Fibroblast of skin of left quadriceps (primary cell): ENCODE data around the gene PPP1R12C.
"Not testable (repeated sequence)": the region's sequence is repeated elsewhere in the genome, so short reads cannot be mapped to it uniquely, and the experiment has no call there.

Experiments used
- DNase-seq, 2 experiments: peaks; one replicate each; pipeline ENCODE4 v3.0.0-alpha.2; 2013; ENCODE audit warnings: low read depth in 2 of 2

The PPP1R12C gene

DNA sequence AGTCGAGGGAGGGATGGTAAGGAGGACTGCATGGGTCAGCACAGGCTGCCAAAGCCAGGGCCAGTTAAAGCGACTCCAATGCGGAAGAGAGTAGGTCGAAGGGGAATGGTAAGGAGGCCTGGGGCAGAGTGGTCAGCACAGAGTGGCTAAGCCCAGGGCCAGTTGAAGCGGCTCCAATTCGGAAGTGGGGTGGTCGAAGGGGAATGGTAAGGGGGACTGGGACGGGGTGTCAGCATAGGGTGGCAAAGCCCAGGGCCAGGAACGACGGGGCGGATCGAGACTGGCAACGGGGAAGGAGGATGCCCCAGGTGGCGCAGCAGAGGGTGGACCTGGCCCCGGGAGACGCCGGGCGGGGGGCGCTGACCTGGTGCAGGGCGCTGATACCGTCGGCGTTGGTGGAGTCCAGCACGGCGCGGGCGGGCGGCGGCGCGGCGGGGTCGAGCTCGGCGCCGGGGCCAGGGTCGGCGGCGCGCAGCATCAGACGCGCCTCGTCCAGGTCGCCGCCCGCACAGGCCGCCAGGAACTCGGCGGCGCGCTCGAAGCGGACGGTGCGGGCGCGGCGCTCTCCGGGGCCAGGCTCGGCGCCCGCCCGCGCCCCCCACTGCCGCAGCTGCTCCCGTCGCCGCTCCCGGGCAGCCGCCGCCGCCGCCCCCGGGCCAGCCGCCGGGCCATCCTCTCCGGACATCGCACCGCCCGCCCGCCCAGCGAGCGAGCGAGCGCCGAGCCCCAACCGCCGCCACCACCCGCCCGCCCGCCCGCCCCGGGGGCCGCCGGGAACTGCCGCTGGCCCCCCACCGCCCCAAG is at the start of gene PPP1R12C:
PPP1R12C (minus strand) TSS at position 779 of the 804 bp plus-strand sequence; CDS start at position 685, 94 bp downstream.
- DNase-seq = no peak

DNA sequence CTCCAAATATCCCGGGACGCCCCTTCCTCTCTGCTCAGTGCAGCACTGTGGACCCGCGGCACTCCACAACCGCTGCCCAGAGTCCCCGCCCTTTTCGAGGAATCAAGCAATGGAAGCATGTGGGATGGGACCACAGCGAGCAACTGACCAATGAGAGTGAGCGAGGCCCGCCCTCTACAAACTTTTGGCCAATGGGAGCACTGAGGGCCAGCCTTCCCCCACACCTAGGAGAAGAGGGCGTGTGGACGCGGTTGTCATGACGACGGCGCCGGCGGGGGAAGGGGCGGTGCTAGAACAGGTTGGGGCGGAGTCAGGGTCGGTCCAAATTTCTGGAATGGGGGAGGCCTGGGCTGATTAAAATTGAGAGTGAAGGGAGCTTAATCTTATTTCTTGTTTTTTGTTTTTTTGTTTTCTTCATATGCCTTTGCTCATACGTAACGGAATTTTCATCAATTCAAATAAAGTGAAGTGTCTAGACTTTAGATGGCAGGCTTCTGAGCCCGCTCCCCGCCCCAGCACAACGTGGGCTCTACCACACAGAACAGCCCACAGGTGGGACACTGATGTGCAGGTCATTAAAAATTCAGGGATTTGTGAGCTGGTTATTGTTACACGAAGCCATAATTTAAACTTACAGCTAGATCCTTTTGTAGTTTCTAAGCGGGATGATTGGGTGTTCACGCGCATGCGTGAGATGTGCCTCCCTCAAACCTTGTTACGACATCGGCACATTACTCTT is 49.3 kb upstream of the PPP1R12C start, which contains the start of gene DNAAF3:
DNAAF3 (minus strand) TSS at position 84 of the 739 bp plus-strand sequence. CDS start 200 bp downstream, outside the sequence.
- DNase-seq = peak; percentile 94 to 95

DNA sequence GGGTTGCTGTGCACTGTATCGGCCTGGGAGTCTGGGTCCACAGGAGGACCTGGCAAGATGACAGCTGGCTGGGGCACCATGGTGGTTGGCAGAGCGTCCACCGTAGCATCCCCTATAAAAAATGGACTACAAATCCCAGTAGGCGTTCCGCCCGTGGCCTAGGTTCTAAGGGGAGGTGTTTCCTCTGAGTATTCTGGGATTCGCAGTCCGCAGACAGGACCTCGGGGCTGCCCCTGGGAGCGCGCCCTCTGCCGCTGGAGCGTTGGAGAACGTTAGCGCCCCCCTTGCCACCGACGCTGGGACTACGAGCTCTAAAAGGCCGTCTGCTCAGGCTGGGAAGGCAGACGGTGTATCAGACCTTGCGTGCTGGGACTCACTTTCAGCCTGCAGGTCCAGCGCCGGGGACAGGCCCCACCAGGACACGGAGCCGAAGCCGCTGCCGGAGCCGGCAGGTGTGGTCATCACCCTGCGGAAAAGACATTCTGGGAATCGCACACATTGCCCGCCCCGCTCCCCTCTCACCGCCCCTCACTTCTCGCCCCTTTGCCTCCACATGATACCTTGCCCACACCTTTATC is 48.6 kb upstream of the PPP1R12C start:
- peak in 1 of 2 experiments; percentile 19 for DNase-seq

DNA sequence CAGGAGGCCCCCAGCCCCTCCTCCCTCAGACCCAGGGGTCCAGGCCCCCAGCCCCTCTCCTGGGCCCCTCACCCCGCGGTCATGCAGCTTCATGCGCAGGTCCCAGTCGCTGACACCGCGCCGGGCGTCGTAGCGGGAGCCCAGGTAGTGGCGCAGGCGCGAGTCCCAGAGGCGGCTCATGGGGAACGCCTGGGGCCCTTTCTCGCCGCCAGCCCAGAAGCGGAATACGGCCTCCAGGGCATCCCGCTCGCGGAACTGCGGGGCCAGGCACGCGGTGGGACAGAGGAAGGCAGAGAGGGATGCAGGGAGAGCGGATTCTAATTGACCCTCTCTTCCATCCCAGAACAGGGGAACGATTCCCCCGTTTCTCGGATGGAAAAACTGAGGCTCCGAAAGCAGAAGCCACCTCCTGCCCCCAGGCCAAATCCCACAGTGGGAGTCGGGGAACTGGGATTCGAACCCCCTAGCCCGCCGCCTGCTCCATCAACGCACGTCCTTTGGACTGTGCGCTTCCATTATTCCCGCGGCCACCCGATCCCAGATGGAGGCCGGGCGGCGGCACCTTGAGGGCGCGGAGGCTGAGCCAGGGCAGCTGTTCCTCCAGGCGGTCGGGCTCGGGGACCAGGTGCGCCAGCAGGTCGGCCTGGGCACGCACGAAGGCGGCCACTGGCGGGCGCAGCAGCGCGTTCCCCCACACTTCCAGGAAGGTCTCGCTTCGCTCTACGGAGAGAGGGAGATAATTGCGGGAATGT is 44.3 kb upstream of the PPP1R12C start:
- DNase-seq = no peak

- no peak for DNase-seq
Observed at GRCh38 chr19:55160986-55161365, 43.5 kb upstream of the PPP1R12C start.

- DNase-seq = peak; percentile 47 to 57
Observed at GRCh38 chr19:55160128-55160985, 42.9 kb upstream of the PPP1R12C start.

- no peak for DNase-seq
Observed at GRCh38 chr19:55158848-55159749, 41.7 kb upstream of the PPP1R12C start.

DNA sequence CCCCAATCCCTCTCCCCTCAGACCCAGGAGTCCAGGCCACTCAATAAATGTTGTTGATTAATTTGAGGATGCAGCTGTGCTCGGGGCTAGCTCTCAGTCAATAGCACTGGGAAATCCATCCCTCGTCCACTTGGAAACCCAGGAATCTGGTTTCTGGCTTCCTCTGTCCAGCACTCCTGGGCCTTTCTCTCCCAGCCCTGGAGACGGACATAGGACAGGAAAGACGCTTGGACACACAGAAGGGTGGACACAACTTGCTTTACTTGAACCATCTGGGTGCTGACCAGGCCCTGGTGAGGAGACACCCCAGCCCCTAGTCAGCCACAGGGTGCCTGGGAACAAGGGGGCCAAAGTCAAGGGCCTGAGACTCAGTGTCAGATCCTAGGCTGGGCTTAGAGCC is 41.0 kb upstream of the PPP1R12C start:
- DNase-seq = no peak

DNA sequence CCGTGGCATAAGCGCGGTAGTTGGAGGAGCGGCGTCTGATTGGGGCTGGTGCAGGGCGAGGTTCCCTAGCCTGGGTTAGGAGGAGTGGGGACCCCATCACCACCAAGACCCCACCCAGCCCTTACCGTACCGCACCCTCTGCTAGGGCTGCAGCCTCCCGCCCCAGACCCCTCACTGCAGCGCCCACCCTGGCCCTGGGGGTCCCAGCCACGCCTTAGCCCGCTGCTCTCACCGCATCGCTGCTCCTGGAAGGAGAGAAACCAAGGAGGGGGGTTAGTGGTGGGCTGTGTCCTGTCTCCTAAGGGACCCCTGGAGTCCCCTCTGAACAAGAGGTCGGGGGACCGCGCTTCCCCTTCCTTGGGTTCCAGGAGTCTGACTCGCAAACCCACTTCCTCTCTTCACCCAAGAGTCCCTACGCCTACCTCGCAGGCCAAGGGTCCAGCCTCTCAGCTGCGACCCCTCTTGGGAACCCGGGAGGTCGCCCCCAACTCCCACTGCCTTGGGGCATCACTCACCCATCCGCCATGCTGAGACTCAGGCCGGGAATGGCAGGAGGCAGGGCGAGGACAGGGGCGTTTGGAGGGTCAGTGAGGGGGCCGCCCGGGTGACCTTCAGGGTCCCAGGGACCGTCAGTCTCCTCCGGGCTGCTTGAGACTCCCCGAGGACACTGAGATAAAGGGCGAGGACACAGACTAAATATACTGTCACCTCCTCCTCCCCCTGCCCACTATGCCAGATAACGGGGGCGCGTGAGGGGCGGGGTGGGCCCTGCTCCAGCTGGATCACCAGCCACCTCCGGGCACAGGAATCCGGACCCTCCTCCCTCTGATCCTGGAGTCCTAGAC is 39.8 kb upstream of the PPP1R12C start, which contains the start of gene TNNI3:
TNNI3 (minus strand) TSS at position 669 of the 845 bp plus-strand sequence; CDS start at position 526, 143 bp downstream.
- DNase-seq = no peak

- DNase-seq = no peak
Observed at GRCh38 chr19:55156202-55157063, 39.0 kb upstream of the PPP1R12C start.

DNA sequence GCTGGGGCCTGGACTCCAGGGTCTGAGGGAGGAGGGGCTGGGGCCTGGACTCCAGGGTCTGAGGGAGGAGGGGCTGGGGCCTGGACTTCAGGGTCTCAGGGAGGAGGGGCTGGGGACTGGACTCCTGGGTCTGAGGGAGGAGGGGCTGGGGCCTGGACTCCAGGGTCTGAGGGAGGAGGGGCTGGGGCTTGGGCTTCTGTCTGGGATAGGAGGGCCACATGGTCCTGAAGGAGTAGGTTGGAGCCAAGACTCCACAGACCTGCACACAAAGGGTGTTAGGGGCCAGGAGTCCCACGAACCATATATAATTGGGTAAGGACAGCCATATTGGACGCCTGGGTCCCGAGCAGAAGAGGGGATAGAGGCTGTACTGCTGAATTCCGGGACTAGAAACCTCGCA is 38.3 kb upstream of the PPP1R12C start:
- not testable (repeated sequence) for DNase-seq

- DNase-seq = no peak
Observed at GRCh38 chr19:55153652-55154264, 36.3 kb upstream of the PPP1R12C start.

DNA sequence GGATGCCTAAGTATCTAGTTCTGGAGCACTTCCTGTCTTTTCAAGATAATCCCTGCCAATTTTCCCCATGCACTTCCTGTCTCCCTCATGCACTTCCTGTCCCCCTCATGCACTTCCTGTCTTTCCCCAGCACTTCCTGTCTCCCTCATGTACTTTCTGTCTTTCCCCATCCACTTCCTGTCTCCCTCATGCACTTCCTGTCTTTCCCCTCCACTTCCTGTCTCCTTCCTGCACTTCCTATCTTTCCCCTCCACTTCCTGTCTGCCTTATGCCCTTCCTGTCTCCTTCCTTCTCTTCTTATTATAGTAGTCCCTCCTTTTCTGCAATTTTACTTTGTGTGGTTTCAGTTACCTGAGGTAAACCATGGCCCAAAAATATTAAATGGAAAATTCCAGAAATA is 34.6 kb upstream of the PPP1R12C start:
- no peak for DNase-seq

DNA sequence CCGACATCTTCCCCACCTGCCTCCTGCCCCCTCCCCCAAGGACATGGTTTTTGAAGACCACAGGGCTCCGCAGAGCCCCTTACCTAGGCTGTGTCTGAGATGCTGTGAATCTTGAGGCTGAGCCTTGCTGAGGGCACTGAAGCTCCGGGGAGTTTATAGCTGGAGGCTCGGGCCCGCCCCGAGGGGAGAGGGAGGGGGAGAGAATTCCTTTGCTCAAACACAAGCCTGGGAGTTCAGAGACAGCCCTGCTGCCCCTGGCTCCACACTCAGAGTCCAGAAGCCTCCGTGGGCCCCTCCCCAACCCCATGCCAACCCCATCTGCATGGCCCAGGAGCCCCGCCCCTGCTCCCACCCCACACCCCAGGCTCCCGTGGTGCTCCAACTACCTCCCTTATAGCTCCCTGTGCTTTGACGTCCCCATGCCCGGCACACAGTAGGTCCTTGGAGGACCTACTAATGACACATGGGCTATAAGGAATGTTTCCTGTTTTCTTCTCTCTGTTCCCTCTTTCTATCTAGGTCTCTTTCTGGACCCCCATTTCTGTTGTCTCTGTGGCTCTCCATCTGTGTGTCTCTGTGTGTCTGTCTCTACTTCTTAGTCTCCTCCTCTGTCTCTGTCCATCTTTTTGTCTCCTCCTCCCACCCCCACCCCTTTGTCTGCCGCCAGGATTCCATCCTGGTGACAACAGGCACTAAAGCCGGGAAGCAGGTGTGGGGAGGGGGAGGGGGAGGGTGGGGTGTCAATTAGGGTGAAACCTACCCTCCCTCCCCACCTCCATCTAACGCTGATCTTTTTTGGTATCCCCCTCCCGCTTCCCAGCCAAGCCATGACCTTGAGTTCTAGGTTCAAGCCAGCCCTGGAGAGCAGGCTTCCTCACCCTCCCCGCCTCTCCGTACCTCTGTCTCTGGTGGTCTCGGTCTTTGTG is 31.9 kb upstream of the PPP1R12C start, which contains the start of gene TNNT1:
TNNT1 (minus strand) TSS at position 129 of the 926 bp plus-strand sequence. CDS start 2,049 bp downstream, outside the sequence.
- no peak for DNase-seq

- no peak for DNase-seq
Observed at GRCh38 chr19:55147545-55148251, 30.3 kb upstream of the PPP1R12C start.
